ENCODE data around the gene NAGLU.
"Not testable (repeated sequence)": the region's sequence is repeated elsewhere in the genome, so short reads cannot be mapped to it uniquely, and the experiment has no call there.

The NAGLU gene

GRCh38 chr17:42545755-42546505 is 9.9 kb downstream of the NAGLU start:
- DNase-seq = not testable (repeated sequence)

- no peak for DNase-seq
Measured at GRCh38 chr17:42547001-42547461, 11.0 kb downstream of the NAGLU start.

DNA sequence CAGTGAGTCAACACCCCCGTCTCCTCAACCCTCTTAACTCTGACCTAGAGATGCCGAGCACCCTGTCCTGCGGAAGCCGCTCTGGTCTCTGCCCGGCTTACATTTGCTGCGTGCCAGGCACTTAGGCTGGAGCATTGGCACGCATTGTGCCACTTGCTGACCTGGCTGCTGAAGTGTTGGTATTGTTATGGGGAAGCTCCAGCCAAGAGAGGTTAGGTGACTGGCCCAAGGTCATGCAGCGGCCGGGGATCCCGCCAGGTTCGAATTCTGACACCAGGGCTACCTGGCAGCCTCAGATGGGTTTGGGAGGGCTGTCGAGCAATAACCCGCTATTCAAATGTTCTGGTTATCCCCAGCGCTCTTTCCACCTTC is 11.6 kb downstream of the NAGLU start:
- no peak for DNase-seq

GRCh38 chr17:42548070-42548837 is 12.2 kb downstream of the NAGLU start:
- DNase-seq = no peak

GRCh38 chr17:42548993-42549755 is 13.1 kb downstream of the NAGLU start:
- DNase-seq = no peak

DNA sequence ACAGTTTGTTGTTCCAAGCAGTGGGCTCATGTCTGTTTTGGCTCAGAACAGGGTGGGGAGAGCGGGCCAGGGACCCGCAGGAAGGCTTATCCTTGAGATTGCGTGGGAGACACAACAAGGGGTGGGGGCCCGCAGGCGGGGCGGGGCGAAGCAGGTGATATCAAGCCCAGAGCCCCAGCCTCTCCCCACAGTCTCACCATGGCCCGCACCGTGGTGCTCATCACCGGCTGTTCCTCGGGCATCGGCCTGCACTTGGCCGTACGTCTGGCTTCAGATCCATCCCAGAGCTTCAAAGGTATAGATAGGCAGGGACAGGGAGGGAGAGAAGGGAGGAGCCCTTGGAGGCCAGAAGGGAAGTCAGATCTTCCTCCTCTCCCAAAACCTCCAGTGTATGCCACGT is 16.7 kb downstream of the NAGLU start, which contains the start of gene HSD17B1:
Gene HSD17B1, plus strand, starts transcription at position 188 of the 400 bp plus-strand sequence. Its CDS starts 11 bp downstream, at position 199.
- not testable (repeated sequence) for DNase-seq

GRCh38 chr17:42553161-42553818 is 17.2 kb downstream of the NAGLU start:
- DNase-seq = no peak

DNA sequence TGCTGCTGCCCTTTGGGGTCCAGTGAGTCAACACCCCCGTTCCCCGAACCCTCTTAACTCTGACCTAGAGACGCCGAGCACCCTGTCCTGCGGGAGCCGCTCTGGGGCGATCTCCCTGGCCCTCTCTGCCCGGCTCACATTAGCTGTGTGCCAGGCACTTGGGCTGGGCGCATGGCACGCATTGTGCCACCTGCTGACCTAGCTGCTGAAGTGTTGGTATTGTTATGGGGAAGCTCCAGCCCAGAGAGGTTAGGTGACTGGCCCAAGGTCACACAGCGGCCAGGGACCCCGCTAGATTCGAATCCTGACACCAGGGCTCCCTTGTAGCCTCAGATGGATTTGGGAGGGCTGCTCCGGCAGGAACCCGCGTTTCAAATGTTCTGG is 17.8 kb downstream of the NAGLU start:
- no peak for DNase-seq

DNA sequence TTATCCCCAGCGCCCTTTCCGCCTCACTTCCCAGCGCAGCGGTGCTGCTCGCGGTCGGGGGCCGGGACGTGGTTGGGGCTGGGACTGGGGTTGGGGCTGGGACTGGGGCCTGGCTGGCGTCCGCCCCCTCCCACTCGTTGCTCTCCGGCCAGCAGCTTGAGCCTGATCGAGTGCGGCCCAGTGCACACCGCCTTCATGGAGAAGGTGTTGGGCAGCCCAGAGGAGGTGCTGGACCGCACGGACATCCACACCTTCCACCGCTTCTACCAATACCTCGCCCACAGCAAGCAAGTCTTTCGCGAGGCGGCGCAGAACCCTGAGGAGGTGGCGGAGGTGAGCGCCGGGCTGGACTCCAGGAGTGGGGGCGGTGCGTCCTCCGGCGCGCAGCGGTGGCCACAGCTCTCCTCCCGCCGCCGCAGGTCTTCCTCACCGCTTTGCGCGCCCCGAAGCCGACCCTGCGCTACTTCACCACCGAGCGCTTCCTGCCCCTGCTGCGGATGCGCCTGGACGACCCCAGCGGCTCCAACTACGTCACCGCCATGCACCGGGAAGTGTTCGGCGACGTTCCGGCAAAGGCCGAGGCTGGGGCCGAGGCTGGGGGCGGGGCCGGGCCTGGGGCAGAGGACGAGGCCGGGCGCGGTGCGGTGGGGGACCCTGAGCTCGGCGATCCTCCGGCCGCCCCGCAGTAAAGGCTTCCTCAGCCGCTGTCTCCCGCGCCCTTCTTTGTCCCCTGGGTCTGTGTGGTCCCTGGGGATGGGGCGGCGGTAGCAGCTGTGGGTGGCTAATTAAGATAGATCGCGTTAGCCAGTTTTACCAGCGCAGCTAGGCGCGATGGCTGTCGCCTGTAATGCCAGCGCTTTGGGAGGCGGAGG is 18.4 kb downstream of the NAGLU start:
- DNase-seq = peak; percentile 65

DNA sequence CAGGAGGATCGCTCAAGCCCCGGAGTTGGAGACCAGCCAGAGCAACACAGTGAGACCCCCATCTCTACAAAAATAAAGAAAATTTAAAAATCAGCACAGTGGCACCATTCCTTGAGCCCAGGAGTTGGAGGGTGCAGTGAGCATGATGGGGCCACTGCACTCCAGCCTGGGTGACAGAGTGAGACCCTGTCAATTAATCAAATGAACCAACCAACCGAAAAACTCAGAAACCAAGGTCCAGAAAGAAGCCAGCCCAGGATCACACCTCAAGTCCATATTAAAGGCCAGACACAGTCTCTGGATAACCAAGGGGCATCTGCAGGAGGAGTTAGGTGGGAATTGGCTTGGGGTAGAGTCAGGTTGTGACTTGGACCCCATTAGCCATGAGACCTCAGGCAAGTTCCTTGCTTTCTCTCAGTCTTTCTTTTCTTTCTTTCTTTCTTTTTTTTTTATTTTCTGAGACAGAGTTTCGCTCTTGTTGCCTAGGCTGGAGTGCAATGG is 19.1 kb downstream of the NAGLU start:
- DNase-seq = no peak

GRCh38 chr17:42555961-42556617 is 20.0 kb downstream of the NAGLU start:
- DNase-seq = not testable (repeated sequence)

- DNase-seq = no peak
Measured at GRCh38 chr17:42559075-42559474, 23.0 kb downstream of the NAGLU start.

DNA sequence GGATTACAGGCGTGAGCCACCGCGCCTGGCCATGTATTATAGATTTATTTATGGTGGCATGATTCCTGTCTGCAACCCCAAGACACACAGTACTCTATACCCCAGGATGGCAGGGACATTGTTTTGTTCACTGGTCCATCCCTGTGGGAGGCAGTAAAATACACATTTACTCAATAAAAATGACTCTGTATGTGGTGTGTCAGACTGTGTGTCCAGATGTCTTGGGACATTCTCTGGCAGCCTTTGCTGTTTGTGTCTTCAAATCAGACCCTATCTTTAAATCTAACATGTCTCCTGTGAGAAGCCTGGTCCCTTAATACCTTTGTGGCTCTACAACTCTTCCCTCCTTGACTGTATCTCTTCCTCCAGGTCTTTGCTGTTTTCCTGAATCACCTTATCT is 24.2 kb downstream of the NAGLU start:
- no peak for DNase-seq

DNA sequence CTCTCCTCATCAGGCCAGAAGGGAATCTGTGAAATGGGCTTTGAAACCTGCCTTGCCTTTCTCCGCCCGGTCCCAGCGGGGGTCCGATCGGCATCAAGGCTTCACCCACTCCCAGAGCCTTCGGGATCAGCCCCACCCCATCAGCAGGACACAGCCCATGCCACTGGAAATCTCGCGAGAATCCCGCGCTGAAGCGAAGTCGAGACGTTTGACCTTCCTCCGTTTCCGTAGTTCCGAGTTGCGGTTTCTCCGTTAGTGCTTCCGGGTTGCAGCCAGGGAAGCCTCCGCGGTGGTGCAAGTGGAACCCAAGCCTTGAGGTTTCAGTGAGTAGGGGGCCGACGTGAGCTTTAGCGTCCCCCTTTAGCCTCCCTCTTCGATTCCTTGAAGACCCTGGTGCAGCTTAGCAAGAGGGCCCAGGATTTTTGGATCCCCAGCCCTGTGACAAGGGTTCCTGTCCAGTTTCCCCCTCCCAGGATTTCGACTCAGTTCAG is 25.9 kb downstream of the NAGLU start, which contains the start of gene COASY:
Gene COASY, plus strand, starts transcription at position 252 of the 491 bp plus-strand sequence. CDS start 475 bp downstream, outside the sequence.
- DNase-seq = peak; percentile 95

DNA sequence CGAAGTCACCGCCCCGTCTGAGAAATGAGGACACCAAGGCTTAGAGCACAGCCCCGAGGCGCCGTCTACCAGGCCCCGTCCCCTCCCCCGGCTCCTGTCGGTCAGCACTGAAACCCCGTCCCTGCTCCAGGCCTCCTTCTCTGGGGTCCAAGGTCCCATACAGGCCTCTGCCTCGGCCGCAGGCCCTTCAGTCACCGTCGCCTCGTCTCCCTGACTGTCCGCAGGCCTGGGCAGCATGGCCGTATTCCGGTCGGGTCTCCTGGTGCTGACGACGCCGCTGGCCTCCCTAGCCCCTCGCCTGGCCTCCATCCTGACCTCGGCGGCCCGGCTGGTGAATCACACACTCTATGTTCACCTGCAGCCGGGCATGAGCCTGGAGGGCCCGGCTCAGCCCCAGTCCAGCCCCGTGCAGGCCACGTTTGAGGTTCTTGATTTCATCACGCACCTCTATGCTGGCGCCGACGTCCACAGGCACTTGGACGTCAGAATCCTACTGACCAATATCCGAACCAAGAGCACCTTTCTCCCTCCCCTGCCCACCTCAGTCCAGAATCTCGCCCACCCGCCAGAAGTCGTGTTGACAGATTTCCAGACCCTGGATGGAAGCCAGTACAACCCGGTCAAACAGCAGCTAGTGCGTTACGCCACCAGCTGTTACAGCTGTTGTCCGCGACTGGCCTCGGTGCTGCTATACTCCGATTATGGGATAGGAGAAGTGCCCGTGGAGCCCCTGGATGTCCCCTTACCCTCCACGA is 26.5 kb downstream of the NAGLU start:
- no peak for DNase-seq

DNA sequence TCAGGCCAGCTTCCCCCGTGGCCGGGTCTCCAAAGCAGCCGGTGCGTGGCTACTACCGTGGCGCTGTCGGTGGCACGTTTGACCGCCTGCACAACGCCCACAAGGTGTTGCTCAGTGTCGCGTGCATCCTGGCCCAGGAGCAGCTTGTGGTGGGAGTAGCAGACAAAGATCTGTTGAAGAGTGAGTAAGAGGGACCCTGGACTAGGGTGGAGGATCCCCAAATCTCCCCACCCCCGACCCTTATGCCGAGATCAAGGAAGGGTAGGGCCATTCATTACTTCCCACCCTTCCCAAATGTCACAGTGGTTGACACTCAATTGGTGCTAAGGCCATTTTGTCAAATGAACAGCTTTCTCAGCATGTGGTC is 27.1 kb downstream of the NAGLU start:
- DNase-seq = no peak

DNA sequence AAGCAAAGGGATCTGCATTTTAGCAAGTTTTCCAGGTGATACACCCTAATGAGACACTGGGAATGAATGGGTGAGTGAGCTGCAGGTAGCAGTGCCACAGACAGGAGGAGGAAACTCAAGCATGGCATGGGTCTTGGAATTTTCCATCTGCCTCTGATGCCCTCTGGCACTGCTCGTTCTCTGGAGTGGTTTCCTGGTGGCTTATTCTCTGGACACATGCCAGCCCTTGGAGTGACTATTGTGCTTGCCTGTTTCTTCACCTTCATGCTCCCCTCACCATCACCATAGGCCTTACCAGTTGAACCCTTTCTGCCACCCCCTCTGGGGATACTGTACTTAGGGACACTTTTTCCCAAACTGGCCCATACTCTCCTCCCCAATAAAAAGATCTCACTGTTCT is 27.5 kb downstream of the NAGLU start:
- no peak for DNase-seq

DNA sequence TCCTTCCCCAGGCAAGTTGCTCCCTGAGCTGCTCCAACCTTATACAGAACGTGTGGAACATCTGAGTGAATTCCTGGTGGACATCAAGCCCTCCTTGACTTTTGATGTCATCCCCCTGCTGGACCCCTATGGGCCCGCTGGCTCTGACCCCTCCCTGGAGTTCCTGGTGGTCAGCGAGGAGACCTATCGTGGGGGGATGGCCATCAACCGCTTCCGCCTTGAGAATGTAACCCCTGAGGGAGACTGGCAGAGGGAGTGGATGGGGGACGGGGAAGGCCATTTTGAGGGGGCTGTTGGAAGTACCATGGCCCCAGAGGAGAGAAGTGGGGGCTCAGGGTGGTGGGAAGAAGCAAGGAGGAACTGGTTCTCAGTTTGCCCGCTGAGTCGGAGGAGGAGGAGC is 27.9 kb downstream of the NAGLU start:
- no peak for DNase-seq

GRCh38 chr17:42564815-42565522 is 28.9 kb downstream of the NAGLU start:
- DNase-seq = no peak

Data from HCEC 1CT (cell line).